ENCODE data around the gene TMEM183A. TPM values are rescaled to one million over a fixed set of nuclear protein-coding genes. Genes with fewer than 3 reads are reported as not detected.

Gene TMEM183A
- total RNA-seq, 2 experiments from 2014 or later, result 76.5 to 82.2 TPM

GRCh38 chr1:203063287-203063686 lies 56.1 kb downstream of the TMEM183A start:
- DNase-seq (no peak), ATAC-seq (no peak)
- H3K4me1 Mint-ChIP-seq (ENCODE audit: low read depth), result no peaks in the 10 kb centered on the region
- no peak overlapping the region for H3K4me3 Mint-ChIP-seq
- peaks cover 15% of the 10 kb centered on the region for H3K36me3 Mint-ChIP-seq (ENCODE audit: low read depth)
- POLR2A ChIA-PET, result no interaction called here
- TF ChIP-seq, protein P1, sequence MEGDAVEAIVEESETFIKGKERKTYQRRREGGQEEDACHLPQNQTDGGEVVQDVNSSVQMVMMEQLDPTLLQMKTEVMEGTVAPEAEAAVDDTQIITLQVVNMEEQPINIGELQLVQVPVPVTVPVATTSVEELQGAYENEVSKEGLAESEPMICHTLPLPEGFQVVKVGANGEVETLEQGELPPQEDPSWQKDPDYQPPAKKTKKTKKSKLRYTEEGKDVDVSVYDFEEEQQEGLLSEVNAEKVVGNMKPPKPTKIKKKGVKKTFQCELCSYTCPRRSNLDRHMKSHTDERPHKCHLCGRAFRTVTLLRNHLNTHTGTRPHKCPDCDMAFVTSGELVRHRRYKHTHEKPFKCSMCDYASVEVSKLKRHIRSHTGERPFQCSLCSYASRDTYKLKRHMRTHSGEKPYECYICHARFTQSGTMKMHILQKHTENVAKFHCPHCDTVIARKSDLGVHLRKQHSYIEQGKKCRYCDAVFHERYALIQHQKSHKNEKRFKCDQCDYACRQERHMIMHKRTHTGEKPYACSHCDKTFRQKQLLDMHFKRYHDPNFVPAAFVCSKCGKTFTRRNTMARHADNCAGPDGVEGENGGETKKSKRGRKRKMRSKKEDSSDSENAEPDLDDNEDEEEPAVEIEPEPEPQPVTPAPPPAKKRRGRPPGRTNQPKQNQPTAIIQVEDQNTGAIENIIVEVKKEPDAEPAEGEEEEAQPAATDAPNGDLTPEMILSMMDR (IDR thresholded peaks at IDR 0.05), result no peak
- intact Hi-C loops (cut with micrococcal nuclease), result no loop called here
- no peak overlapping the region for H3K27ac Mint-ChIP-seq
- CTCF ChIA-PET, result interaction anchor here (1.1 to 2.3 kb wide), 3 partner anchors 21 to 152 kb away, joined by 3 to 8 read pairs (median 5); no protein-coding TSS in a partner anchor
- H3K9me3 Mint-ChIP-seq, result no peaks in the 10 kb centered on the region
- H3K27me3 Mint-ChIP-seq, result peaks cover under 1% of the 10 kb centered on the region

GRCh38 chr1:203065191-203065590 lies 58.0 kb downstream of the TMEM183A start:
- DNase-seq (no peak), ATAC-seq (no peak)
- Mint-ChIP-seq H3K27ac (no peak overlapping the region), H3K27me3 (no peaks in the 10 kb centered on the region), H3K9me3 (no peaks in the 10 kb centered on the region), H3K4me3 (no peak overlapping the region), H3K4me1 (ENCODE audit: low read depth) (no peaks in the 10 kb centered on the region), H3K36me3 (ENCODE audit: low read depth) (peaks cover 9% of the 10 kb centered on the region)
- TF ChIP-seq, protein P1 (IDR thresholded peaks at IDR 0.05), result no peak
- intact Hi-C loops (cut with micrococcal nuclease), result no loop called here
- ChIA-PET CTCF (interaction anchor here (1.0 to 2.3 kb wide), 3 partner anchors 24 to 151 kb away, joined by 5 to 8 read pairs (median 5); no protein-coding TSS in a partner anchor), POLR2A (interaction anchor here (0.9 to 1.6 kb wide), 2 partner anchors 9 to 23 kb away, joined by 3 to 5 read pairs; no protein-coding TSS in a partner anchor)

GRCh38 chr1:203065986-203066385 lies 58.8 kb downstream of the TMEM183A start:
- Mint-ChIP-seq H3K27ac (no peak overlapping the region), H3K4me1 (ENCODE audit: low read depth) (no peaks in the 10 kb centered on the region), H3K4me3 (no peak overlapping the region), H3K9me3 (no peaks in the 10 kb centered on the region), H3K36me3 (ENCODE audit: low read depth) (peaks cover 6% of the 10 kb centered on the region), H3K27me3 (no peaks in the 10 kb centered on the region)
- ATAC-seq, result no peak
- TF ChIP-seq, protein P1 (IDR thresholded peaks at IDR 0.05), result no peak
- ChIA-PET CTCF (interaction anchor here (0.6 to 2.2 kb wide), 4 partner anchors 26 to 150 kb away, joined by 3 to 11 read pairs (median 4); no protein-coding TSS in a partner anchor), POLR2A (interaction anchor here (0.9 to 1.6 kb wide), 3 partner anchors 10 to 23 kb away, joined by 3 to 5 read pairs (median 4); no protein-coding TSS in a partner anchor)
- DNase-seq, result no peak
- intact Hi-C loops (cut with micrococcal nuclease), result no loop called here

DNA sequence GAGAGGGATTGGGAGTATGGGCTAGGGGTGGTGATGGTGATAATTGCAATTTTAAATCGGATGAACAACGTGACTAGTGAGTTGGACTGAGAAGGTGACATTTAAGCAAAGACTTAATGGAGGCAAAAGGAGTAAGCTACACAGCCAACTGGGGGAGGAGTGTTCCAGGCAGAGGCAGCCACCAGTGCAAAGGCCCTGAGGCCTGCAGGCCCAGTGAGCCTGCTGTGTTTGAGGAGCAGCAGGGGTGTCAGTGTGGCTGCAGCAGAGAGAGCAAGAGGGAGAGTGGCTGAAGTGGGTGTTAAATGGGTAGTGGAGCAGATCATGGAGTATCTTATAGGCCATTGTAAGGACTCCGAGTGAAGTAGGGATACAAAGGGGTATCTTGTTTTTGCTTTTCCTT lies 59.8 kb downstream of the TMEM183A start:
- Mint-ChIP-seq H3K27ac (no peak overlapping the region), H3K36me3 (ENCODE audit: low read depth) (peaks cover 4% of the 10 kb centered on the region), H3K9me3 (no peaks in the 10 kb centered on the region), H3K4me3 (no peak overlapping the region), H3K4me1 (ENCODE audit: low read depth) (no peaks in the 10 kb centered on the region), H3K27me3 (no peaks in the 10 kb centered on the region)
- CTCF ChIA-PET, result interaction anchor here (1.8 to 2.2 kb wide), 3 partner anchors 27 to 149 kb away, joined by 4 to 11 read pairs (median 5); no protein-coding TSS in a partner anchor
- DNase-seq (no peak), ATAC-seq (no peak)
- POLR2A ChIA-PET, result interaction anchor here (1.4 to 1.6 kb wide), 2 partner anchors 11 to 22 kb away, joined by 4 to 5 read pairs; no protein-coding TSS in a partner anchor
- TF ChIP-seq, protein P1 (IDR thresholded peaks at IDR 0.05), result no peak
- intact Hi-C loops (cut with micrococcal nuclease), result no loop called here

GRCh38 chr1:203069030-203069747 lies 62.0 kb downstream of the TMEM183A start:
- H3K4me3 Mint-ChIP-seq, result no peak overlapping the region
- DNase-seq (no peak), ATAC-seq (no peak)
- intact Hi-C loops (cut with micrococcal nuclease), result no loop called here
- H3K27ac Mint-ChIP-seq, result no peak overlapping the region
- no peaks in the 10 kb centered on the region for H3K4me1 Mint-ChIP-seq (ENCODE audit: low read depth)
- CTCF ChIA-PET, result interaction anchor here (1.0 to 2.4 kb wide), 2 partner anchors 16 to 29 kb away, joined by 4 to 12 read pairs; no protein-coding TSS in a partner anchor
- H3K36me3 Mint-ChIP-seq (ENCODE audit: low read depth), result peaks cover 4% of the 10 kb centered on the region
- peaks cover 6% of the 10 kb centered on the region for H3K27me3 Mint-ChIP-seq
- POLR2A ChIA-PET, result no interaction called here
- no peaks in the 10 kb centered on the region for H3K9me3 Mint-ChIP-seq
- TF ChIP-seq, protein P1 (IDR thresholded peaks at IDR 0.05), result no peak
